HepG2 (cell line): ENCODE data around the gene PAFAH1B2. TPM values are rescaled to one million over a fixed set of nuclear protein-coding genes. Genes with fewer than 3 reads are reported as not detected.

Experiments
- ATRX ChIP-seq: sonication (generic); formaldehyde crosslinking; IDR thresholded peaks from 2 replicates; pipeline ENCODE4 v1.4.0; 2020; ENCODE audit warnings: missing genetic modification reagents, borderline replicate concordance
- FOSL1 ChIP-seq: sonication (generic); formaldehyde crosslinking; IDR thresholded peaks from 2 replicates; pipeline ENCODE4 v1.9.0; 2021; ENCODE audit warnings: missing genetic modification reagents, borderline replicate concordance
- GATAD2A ChIP-seq: IDR thresholded peaks from 2 replicates; pipeline ENCODE4 v1.6.1; 2016
- GMEB2 ChIP-seq: IDR thresholded peaks from 2 replicates; pipeline ENCODE4 v1.6.1; 2016; ENCODE audit warnings: missing biosample characterization, missing genetic modification reagents, low read depth
- HDAC2 ChIP-seq: sonication (generic); formaldehyde crosslinking; IDR thresholded peaks from 2 replicates; pipeline ENCODE4 v1.4.0; 2020; ENCODE audit warnings: missing genetic modification reagents
- HIVEP1 ChIP-seq: sonication (generic); formaldehyde crosslinking; IDR thresholded peaks from 2 replicates; pipeline ENCODE4 v1.4.0; 2020; ENCODE audit warnings: mild to moderate bottlenecking, missing genetic modification reagents
- IRF2 ChIP-seq: IDR thresholded peaks from 2 replicates; pipeline ENCODE4 v1.6.1; 2018; ENCODE audit warnings: missing genetic modification reagents, missing compliant biosample characterization
- JARID2 ChIP-seq: sonication (generic); formaldehyde crosslinking; IDR thresholded peaks from 2 replicates; pipeline ENCODE4 v1.8.1; 2023; ENCODE audit warnings: missing genetic modification reagents, inconsistent platforms; ENCODE audit not compliant: insufficient replicate concordance
- KDM5B ChIP-seq: sonication (generic); formaldehyde crosslinking; IDR thresholded peaks from 2 replicates; pipeline ENCODE4 v1.4.0; 2020; ENCODE audit warnings: missing genetic modification reagents, mild to moderate bottlenecking, borderline replicate concordance
- KLF12 ChIP-seq: sonication (generic); formaldehyde crosslinking; IDR thresholded peaks from 2 replicates; pipeline ENCODE4 v1.4.0; 2020; ENCODE audit warnings: missing genetic modification reagents, borderline replicate concordance
- MAFK ChIP-seq, 2 experiments: IDR thresholded peaks in 1 of 2; conservative IDR thresholded peaks in 1 of 2; 2 replicates each; pipeline ENCODE4 v1.6.1; 2011; ENCODE audit warnings: improper control_type of control experiment in 2 of 2, low read length in 2 of 2
- NFAT5 ChIP-seq: sonication (generic); formaldehyde crosslinking; IDR thresholded peaks from 2 replicates; pipeline ENCODE4 v1.4.0; 2020; ENCODE audit warnings: missing genetic modification reagents
- POLR2AphosphoS5 ChIP-seq: IDR thresholded peaks from 2 replicates; pipeline ENCODE4 v1.6.1; 2012; ENCODE audit warnings: low read depth, low read length
- RNF219 ChIP-seq: sonication (generic); formaldehyde crosslinking; IDR thresholded peaks from 2 replicates; pipeline ENCODE4 v1.5.0; 2020; ENCODE audit warnings: mild to moderate bottlenecking, missing genetic modification reagents
- SP5 ChIP-seq: IDR thresholded peaks from 2 replicates; pipeline ENCODE4 v1.6.1; 2016; ENCODE audit warnings: low read depth, borderline replicate concordance
- TOPORS ChIP-seq: sonication (generic); formaldehyde crosslinking; IDR thresholded peaks from 2 replicates; pipeline ENCODE4 v1.8.0; 2023; ENCODE audit warnings: mild to moderate bottlenecking, missing genetic modification reagents
- ZNF329 ChIP-seq: sonication (generic); formaldehyde crosslinking; IDR thresholded peaks from 2 replicates; pipeline ENCODE4 v1.9.0; 2021; ENCODE audit warnings: low read depth, mild to moderate bottlenecking, missing genetic modification reagents
- ZNF530 ChIP-seq: sonication (generic); formaldehyde crosslinking; IDR thresholded peaks from 2 replicates; pipeline ENCODE4 v1.5.0; 2020; ENCODE audit warnings: low read depth, mild to moderate bottlenecking, missing genetic modification reagents
- ZNF670 ChIP-seq: sonication (generic); formaldehyde crosslinking; IDR thresholded peaks from 2 replicates; pipeline ENCODE4 v1.8.0; 2022; ENCODE audit warnings: mild to moderate bottlenecking, missing genetic modification reagents, borderline replicate concordance
- ZNF775 ChIP-seq: sonication (generic); formaldehyde crosslinking; IDR thresholded peaks from 2 replicates; pipeline ENCODE4 v1.4.0; 2020; ENCODE audit warnings: missing genetic modification reagents, mild to moderate bottlenecking, moderate library complexity, borderline replicate concordance
- ZNF781 ChIP-seq: sonication (generic); formaldehyde crosslinking; IDR thresholded peaks from 2 replicates; pipeline ENCODE4 v1.5.1; 2020; ENCODE audit warnings: borderline replicate concordance, mild to moderate bottlenecking, missing genetic modification reagents; ENCODE audit errors: not compliant biosample characterization
- polyA plus RNA-seq, 8 experiments: library from polyadenylated mRNA; depleted of rRNA in 3 of 8; stranded (reverse) in 7 of 8; unstranded in 1 of 8; fragments of >200 nt; fragmentation: Illumina TruSeq in 4 of 8; extraction: Trizol in 4 of 8; gene quantifications; 2 replicates each; pipeline versions ENCODE4 v1.2.1 to v1.2.3, GENCODE V29; 2011 to 2016; ENCODE audit warnings: low read depth in 4 of 8, missing spikeins in 1 of 8, mixed read lengths in 1 of 8; ENCODE audit not compliant: insufficient read depth in 1 of 8
- total RNA-seq, 5 experiments: library from RNA; depleted of rRNA; stranded (reverse); fragments of >200 nt; fragmentation: Illumina TruSeq; extraction: Trizol; gene quantifications; 2 replicates each; pipeline ENCODE4 v1.2.3, GENCODE V29; 2016; ENCODE audit warnings: low read depth in 1 of 5

PAFAH1B2 gene
- total and polyA plus RNA-seq, 2 of the 13 experiments (the other 11 are each of a cell fraction or from before 2014, with no cell fraction given) = 28.8 to 104 TPM

- TF ChIP-seq RNF219 (CRISPR knock-in tag) (no peak), HIVEP1 (CRISPR knock-in tag) (peak; percentile 53; the same call in 1 of the 2 replicates), MAFK (conservative IDR thresholded peaks at IDR 0.05 in 1 of 2, IDR thresholded peaks at IDR 0.05 in 1 of 2; ENCODE audit: low read length in 2 of 2) (no peak), KDM5B (CRISPR knock-in tag) (no peak; the same call in 1 of the 2 replicates), FOSL1 (CRISPR knock-in tag) (no peak), GATAD2A (CRISPR knock-in tag) (peak; percentile 86), SP5 (no peak), NFAT5 (CRISPR knock-in tag) (no peak), TOPORS (CRISPR knock-in tag) (no peak), KLF12 (0 out of 2 replicates have a peak, but pooled peaks have one; percentile 61), ATRX (CRISPR knock-in tag) (no peak), JARID2 (CRISPR knock-in tag) (no peak), IRF2 (CRISPR knock-in tag) (no peak), ZNF329 (no peak), ZNF530 (CRISPR knock-in tag) (no peak), POLR2AphosphoS5 (0 out of 2 replicates have a peak, but pooled peaks have one; percentile 21), ZNF670 (CRISPR knock-in tag) (0 out of 2 replicates have a peak, but pooled peaks have one; percentile 45), GMEB2 (no peak), HDAC2 (CRISPR knock-in tag) (peak; percentile 56; the same call in 1 of the 2 replicates), ZNF775 (CRISPR knock-in tag) (no peak), ZNF781 (CRISPR knock-in tag) (no peak)
Observed at GRCh38 chr11:117096201-117096991, 47.7 kb upstream of the PAFAH1B2 start (continued).
